Immature natural killer cell (primary cell): Measurements from ENCODE around the gene BGLAP. TPM values are rescaled to one million over a fixed set of nuclear protein-coding genes. Genes with fewer than 3 reads are reported as not detected.
"Not testable (repeated sequence)": the region's sequence is repeated elsewhere in the genome, so short reads cannot be mapped to it uniquely, and the experiment has no call there.

Experiments used
- DNase-seq, 3 donors: peaks; one replicate each; pipeline ENCODE4 v3.0.0; 2022; ENCODE audit warnings: mixed read lengths in 1 of 3
- H3K27ac Mint-ChIP-seq, 6 donors: one replicate each; pipeline ENCODE4 v1.8.0; 2020; ENCODE audit warnings: mixed read lengths in 6 of 6, mild to moderate bottlenecking in 5 of 6, inconsistent platforms in 4 of 6, moderate library complexity in 3 of 6
- H3K27me3 Mint-ChIP-seq, 3 donors: one replicate each; pipeline ENCODE4 v1.8.0; 2020 to 2021; ENCODE audit warnings: low read depth in 3 of 3, mild to moderate bottlenecking in 3 of 3, mixed read lengths in 3 of 3, moderate library complexity in 3 of 3, inconsistent platforms in 1 of 3
- H3K36me3 Mint-ChIP-seq, 3 donors: one replicate each; pipeline ENCODE4 v1.8.0; 2020; ENCODE audit warnings: mixed read lengths in 3 of 3, inconsistent platforms in 2 of 3, mild to moderate bottlenecking in 2 of 3
- H3K4me1 Mint-ChIP-seq, 2 donors: one replicate each; pipeline ENCODE4 v1.8.0; 2020; ENCODE audit warnings: inconsistent platforms in 2 of 2, mild to moderate bottlenecking in 2 of 2, mixed read lengths in 2 of 2, moderate library complexity in 1 of 2
- H3K4me3 Mint-ChIP-seq, 5 donors: one replicate each; pipeline ENCODE4 v1.8.0; 2020; ENCODE audit warnings: mild to moderate bottlenecking in 5 of 5, mixed read lengths in 5 of 5, inconsistent platforms in 3 of 5, moderate library complexity in 3 of 5
- H3K9me3 Mint-ChIP-seq, 6 donors: one replicate each; pipeline ENCODE4 v1.8.0; 2020; ENCODE audit warnings: mild to moderate bottlenecking in 6 of 6, mixed read lengths in 6 of 6, inconsistent platforms in 4 of 6, moderate library complexity in 3 of 6
- polyA plus RNA-seq, 3 donors: library from polyadenylated mRNA; unstranded; fragments of 300-500 nt; fragmentation: Illumina TruSeq; gene quantifications; one replicate each; pipeline ENCODE4 v1.2.3, GENCODE V29; 2021

The BGLAP gene
- polyA plus RNA-seq, 3 donors from 2014 or later = not detected

GRCh38 chr1:156213644-156213966 lies 28.4 kb upstream of the BGLAP start:
- peaks cover 31 to 40% of the 10 kb centered on the region in 2 donors for H3K4me1 Mint-ChIP-seq
- no peak for DNase-seq
- H3K27me3 Mint-ChIP-seq = peaks cover 0 to 6% (median 2%) of the 10 kb centered on the region in 3 donors
- H3K36me3 Mint-ChIP-seq = peaks cover 0 to 19% (median 4%) of the 10 kb centered on the region in 3 donors
- no peaks in the 10 kb centered on the region for H3K9me3 Mint-ChIP-seq
- peak overlapping the region; percentile 97 to 99 (median 98) for H3K27ac Mint-ChIP-seq
- H3K4me3 Mint-ChIP-seq = peak overlapping the region; percentile 90 to 99 (median 97)

GRCh38 chr1:156214024-156214748 lies 27.8 kb upstream of the BGLAP start:
- Mint-ChIP-seq H3K27ac (peak overlapping the region; percentile 61 to 99 (median 88)), H3K27me3 (peaks cover 0 to 6% (median under 1%) of the 10 kb centered on the region in 3 donors), H3K9me3 (no peaks in the 10 kb centered on the region), H3K4me3 (peak overlapping the region; percentile 55 to 88 (median 74)), H3K36me3 (peaks cover 0 to 13% (median 0%) of the 10 kb centered on the region in 3 donors), H3K4me1 (peaks cover 31 to 43% of the 10 kb centered on the region in 2 donors)
- no peak for DNase-seq

- not testable (repeated sequence) for H3K9me3 Mint-ChIP-seq, H3K27ac Mint-ChIP-seq, H3K4me3 Mint-ChIP-seq, H3K27me3 Mint-ChIP-seq, DNase-seq
- Mint-ChIP-seq H3K36me3 (peaks cover 6 to 14% (median 7%) of the 10 kb centered on the region in 3 donors), H3K4me1 (peaks cover 32 to 46% of the 10 kb centered on the region in 2 donors)
Observed at GRCh38 chr1:156216361-156217086, 25.5 kb upstream of the BGLAP start.

- peaks cover 0 to 3% (median 0%) of the 10 kb centered on the region in 3 donors for H3K27me3 Mint-ChIP-seq
- H3K4me1 Mint-ChIP-seq = peaks cover 21 to 35% of the 10 kb centered on the region in 2 donors
- peak overlapping the region in 1 of 5 donors; percentile 27 for H3K4me3 Mint-ChIP-seq
- peaks cover 11 to 24% (median 16%) of the 10 kb centered on the region in 3 donors for H3K36me3 Mint-ChIP-seq
- no peaks in the 10 kb centered on the region for H3K9me3 Mint-ChIP-seq
- no peak for DNase-seq
- peak overlapping the region in 4 of 6 donors; percentile 28 to 82 (median 52) for H3K27ac Mint-ChIP-seq
Observed at GRCh38 chr1:156217871-156218270, 24.1 kb upstream of the BGLAP start.

- H3K4me1 Mint-ChIP-seq = peaks cover 12 to 29% of the 10 kb centered on the region in 2 donors
- no peak for DNase-seq
- peaks cover 21 to 33% (median 26%) of the 10 kb centered on the region in 3 donors for H3K36me3 Mint-ChIP-seq
- no peak overlapping the region for H3K27ac Mint-ChIP-seq
- no peak overlapping the region for H3K4me3 Mint-ChIP-seq
- peaks cover 0 to 2% (median 0%) of the 10 kb centered on the region in 3 donors for H3K27me3 Mint-ChIP-seq
- no peaks in the 10 kb centered on the region for H3K9me3 Mint-ChIP-seq
Observed at GRCh38 chr1:156220226-156220625, 21.8 kb upstream of the BGLAP start.

- H3K27me3 Mint-ChIP-seq = peaks cover 0 to 2% (median 0%) of the 10 kb centered on the region in 3 donors
- peaks cover 31 to 32% (median 31%) of the 10 kb centered on the region in 3 donors for H3K36me3 Mint-ChIP-seq
- H3K4me1 Mint-ChIP-seq = peaks cover 19 to 39% of the 10 kb centered on the region in 2 donors
- no peaks in the 10 kb centered on the region for H3K9me3 Mint-ChIP-seq
- DNase-seq = no peak
- H3K4me3 Mint-ChIP-seq = no peak overlapping the region
- peak overlapping the region in 4 of 6 donors; percentile 2 to 52 (median 15) for H3K27ac Mint-ChIP-seq
Observed at GRCh38 chr1:156221986-156222692, 19.8 kb upstream of the BGLAP start.

- Mint-ChIP-seq H3K9me3 (no peaks in the 10 kb centered on the region), H3K36me3 (peaks cover 35 to 38% (median 38%) of the 10 kb centered on the region in 3 donors), H3K27ac (peak overlapping the region; percentile 3 to 73 (median 30)), H3K4me1 (peaks cover 10 to 24% of the 10 kb centered on the region in 2 donors), H3K27me3 (peaks cover 0 to 3% (median 0%) of the 10 kb centered on the region in 3 donors), H3K4me3 (peak overlapping the region in 1 of 5 donors; percentile 0)
- no peak for DNase-seq
Observed at GRCh38 chr1:156225677-156226014, 16.3 kb upstream of the BGLAP start.

- peak overlapping the region in 5 of 6 donors; percentile 2 to 73 (median 44) for H3K27ac Mint-ChIP-seq
- peaks cover 10 to 24% of the 10 kb centered on the region in 2 donors for H3K4me1 Mint-ChIP-seq
- peaks cover 32 to 35% (median 35%) of the 10 kb centered on the region in 3 donors for H3K36me3 Mint-ChIP-seq
- H3K9me3 Mint-ChIP-seq = no peaks in the 10 kb centered on the region
- DNase-seq = no peak
- peaks cover 0 to 3% (median 0%) of the 10 kb centered on the region in 3 donors for H3K27me3 Mint-ChIP-seq
- no peak overlapping the region for H3K4me3 Mint-ChIP-seq
Observed at GRCh38 chr1:156226116-156226538, 15.9 kb upstream of the BGLAP start.

- H3K4me1 Mint-ChIP-seq = peaks cover 10 to 24% of the 10 kb centered on the region in 2 donors
- no peaks in the 10 kb centered on the region for H3K9me3 Mint-ChIP-seq
- peak overlapping the region in 1 of 6 donors; percentile 44 for H3K27ac Mint-ChIP-seq
- peaks cover 0 to 3% (median 3%) of the 10 kb centered on the region in 3 donors for H3K27me3 Mint-ChIP-seq
- DNase-seq = no peak
- no peak overlapping the region for H3K4me3 Mint-ChIP-seq
- H3K36me3 Mint-ChIP-seq = peaks cover 27 to 31% (median 29%) of the 10 kb centered on the region in 3 donors
Observed at GRCh38 chr1:156226782-156227181, 15.2 kb upstream of the BGLAP start.

- Mint-ChIP-seq H3K9me3 (no peaks in the 10 kb centered on the region), H3K36me3 (peaks cover 13 to 21% (median 15%) of the 10 kb centered on the region in 3 donors), H3K27ac (no peak overlapping the region), H3K4me1 (peaks cover 9 to 16% of the 10 kb centered on the region in 2 donors), H3K27me3 (peaks cover 2 to 5% (median 3%) of the 10 kb centered on the region in 3 donors), H3K4me3 (no peak overlapping the region)
- DNase-seq = no peak
Observed at GRCh38 chr1:156228501-156228900, 13.5 kb upstream of the BGLAP start.

GRCh38 chr1:156229809-156230472 lies 12.0 kb upstream of the BGLAP start:
- Mint-ChIP-seq H3K36me3 (peaks cover 9 to 18% (median 11%) of the 10 kb centered on the region in 3 donors), H3K27ac (no peak overlapping the region), H3K4me1 (peaks cover 8 to 12% of the 10 kb centered on the region in 2 donors), H3K4me3 (no peak overlapping the region), H3K27me3 (peaks cover 2 to 5% (median 2%) of the 10 kb centered on the region in 3 donors), H3K9me3 (no peaks in the 10 kb centered on the region)
- no peak for DNase-seq

GRCh38 chr1:156230473-156230837 lies 11.5 kb upstream of the BGLAP start:
- no peak overlapping the region for H3K27ac Mint-ChIP-seq
- H3K27me3 Mint-ChIP-seq = peaks cover 2 to 5% (median 2%) of the 10 kb centered on the region in 3 donors
- no peak overlapping the region for H3K4me3 Mint-ChIP-seq
- DNase-seq = no peak
- H3K9me3 Mint-ChIP-seq = no peaks in the 10 kb centered on the region
- H3K4me1 Mint-ChIP-seq = peaks cover 5 to 8% of the 10 kb centered on the region in 2 donors
- peaks cover 9 to 14% (median 11%) of the 10 kb centered on the region in 3 donors for H3K36me3 Mint-ChIP-seq
